Upper lobe of right lung (tissue), 1 donor: ENCODE data around the gene KIAA1210. TPM values are rescaled to one million over a fixed set of nuclear protein-coding genes. Genes with fewer than 3 reads are reported as not detected.

Source experiments
- ATAC-seq: fragments of 200-7000 bp; cut with Tn5 transposase; one replicate; pipeline ENCODE4 v1.9.1; 2020; ENCODE audit warnings: mild to moderate bottlenecking, moderate library complexity
- DNase-seq: peaks from one replicate; pipeline ENCODE4 v3.0.0-alpha.2; 2020
- H3K27ac ChIP-seq: fragments of 200-600 bp; one replicate; pipeline ENCODE4 v1.8.0; 2022
- H3K27me3 ChIP-seq: fragments of 200-600 bp; one replicate; pipeline ENCODE4 v1.8.0; 2022; ENCODE audit warnings: mild to moderate bottlenecking
- H3K36me3 ChIP-seq: fragments of 200-600 bp; one replicate; pipeline ENCODE4 v1.8.0; 2022
- H3K4me1 ChIP-seq: fragments of 200-600 bp; one replicate; pipeline ENCODE4 v1.8.0; 2022
- H3K4me3 ChIP-seq: fragments of 200-600 bp; one replicate; pipeline ENCODE4 v1.8.0; 2022; ENCODE audit warnings: mild to moderate bottlenecking
- H3K9me3 ChIP-seq: fragments of 200-600 bp; one replicate; pipeline ENCODE4 v1.8.0; 2022
- intact Hi-C: fragments of 100-400 bp; cut with DNase I; formaldehyde crosslinking; loops from one replicate; pipeline ENCODE4 v1.11.0; 2022
- long read RNA-seq: library from polyadenylated mRNA; unstranded; transcript quantifications from one replicate; pipeline ENCODE4 v2.0.0, GENCODE V29; 2021
- total RNA-seq: library from RNA; stranded (reverse); fragmentation: NEBNext Ultra II Directional; extraction: Animal tissue kit (Norgen Biotek cat#: 25700); gene quantifications from one replicate; pipeline ENCODE4 v1.2.1, GENCODE V29; 2021
- TF ChIP-seq, protein P1 (sequence below): fragments of 200-600 bp; IDR thresholded peaks from one replicate; pipeline ENCODE4 v1.8.0; 2022; ENCODE audit warnings: antibody characterized with exemption
- donor health status: DM: no; HTN: yes; CAD: no; lungs with severe emphysema.

Gene KIAA1210
- not detected for total RNA-seq
- long read RNA-seq, result 0 reads

DNA sequence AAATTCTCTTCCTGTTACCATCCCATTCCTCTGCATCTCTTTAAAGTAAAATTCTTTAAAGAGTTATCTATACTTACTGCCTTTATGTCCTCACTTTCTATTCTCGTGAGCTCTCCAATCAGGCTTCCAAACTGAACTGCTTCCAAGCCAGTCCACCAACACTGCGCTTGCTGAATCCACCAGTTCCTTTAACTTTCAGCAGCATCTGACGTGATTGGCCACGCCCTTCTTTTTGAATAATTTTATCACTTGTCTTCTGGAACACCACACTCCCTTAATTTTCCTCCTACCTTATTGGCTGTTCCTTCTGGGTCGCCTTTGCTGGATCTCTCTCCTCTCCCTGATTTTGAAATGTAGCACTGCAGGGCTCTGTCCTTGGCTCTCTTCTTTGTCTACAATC is at the start of gene KIAA1210:
Gene KIAA1210, minus strand, starts transcription at position 163 of the 400 bp plus-strand sequence. CDS start 4,170 bp downstream, outside the sequence.
- no peaks in the 10 kb centered on the region for H3K27me3 ChIP-seq
- no peaks in the 10 kb centered on the region for H3K36me3 ChIP-seq
- no peaks in the 10 kb centered on the region for H3K4me1 ChIP-seq
- ATAC-seq (no peak), DNase-seq (no peak)
- intact Hi-C loops, result no loop called here
- TF ChIP-seq, protein P1, sequence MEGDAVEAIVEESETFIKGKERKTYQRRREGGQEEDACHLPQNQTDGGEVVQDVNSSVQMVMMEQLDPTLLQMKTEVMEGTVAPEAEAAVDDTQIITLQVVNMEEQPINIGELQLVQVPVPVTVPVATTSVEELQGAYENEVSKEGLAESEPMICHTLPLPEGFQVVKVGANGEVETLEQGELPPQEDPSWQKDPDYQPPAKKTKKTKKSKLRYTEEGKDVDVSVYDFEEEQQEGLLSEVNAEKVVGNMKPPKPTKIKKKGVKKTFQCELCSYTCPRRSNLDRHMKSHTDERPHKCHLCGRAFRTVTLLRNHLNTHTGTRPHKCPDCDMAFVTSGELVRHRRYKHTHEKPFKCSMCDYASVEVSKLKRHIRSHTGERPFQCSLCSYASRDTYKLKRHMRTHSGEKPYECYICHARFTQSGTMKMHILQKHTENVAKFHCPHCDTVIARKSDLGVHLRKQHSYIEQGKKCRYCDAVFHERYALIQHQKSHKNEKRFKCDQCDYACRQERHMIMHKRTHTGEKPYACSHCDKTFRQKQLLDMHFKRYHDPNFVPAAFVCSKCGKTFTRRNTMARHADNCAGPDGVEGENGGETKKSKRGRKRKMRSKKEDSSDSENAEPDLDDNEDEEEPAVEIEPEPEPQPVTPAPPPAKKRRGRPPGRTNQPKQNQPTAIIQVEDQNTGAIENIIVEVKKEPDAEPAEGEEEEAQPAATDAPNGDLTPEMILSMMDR, result no peak
- no peak within 1 kb of the TSS for H3K27ac ChIP-seq
- no peak within 1 kb of the TSS for H3K4me3 ChIP-seq
- H3K9me3 ChIP-seq, result no peaks in the 10 kb centered on the region

DNA sequence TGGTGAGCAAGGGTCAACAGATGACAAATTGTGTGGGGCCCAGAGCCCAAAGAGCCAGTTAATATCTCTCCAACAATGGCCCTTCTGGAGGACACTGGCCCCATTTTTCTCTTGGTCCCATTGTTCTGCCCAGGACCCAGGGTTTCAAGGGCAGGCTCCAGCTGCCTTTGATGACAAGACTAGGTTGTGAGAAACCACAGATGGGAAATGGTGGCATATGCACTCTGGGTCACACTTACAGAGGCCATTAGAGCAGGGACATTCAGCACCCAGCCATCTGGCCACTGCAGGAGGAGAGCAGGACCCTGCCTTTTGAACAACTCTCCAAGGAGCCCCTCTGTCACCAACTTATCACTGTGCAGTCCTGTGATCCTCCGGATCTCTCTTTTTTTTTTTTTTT is 49.7 kb upstream of the KIAA1210 start:
- no peak overlapping the region for H3K4me3 ChIP-seq
- ATAC-seq (no peak), DNase-seq (no peak)
- intact Hi-C loops, result no loop called here
- no peaks in the 10 kb centered on the region for H3K9me3 ChIP-seq
- no peaks in the 10 kb centered on the region for H3K27me3 ChIP-seq
- no peaks in the 10 kb centered on the region for H3K4me1 ChIP-seq
- H3K36me3 ChIP-seq, result no peaks in the 10 kb centered on the region
- no peak overlapping the region for H3K27ac ChIP-seq
- TF ChIP-seq, protein P1, result no peak

DNA sequence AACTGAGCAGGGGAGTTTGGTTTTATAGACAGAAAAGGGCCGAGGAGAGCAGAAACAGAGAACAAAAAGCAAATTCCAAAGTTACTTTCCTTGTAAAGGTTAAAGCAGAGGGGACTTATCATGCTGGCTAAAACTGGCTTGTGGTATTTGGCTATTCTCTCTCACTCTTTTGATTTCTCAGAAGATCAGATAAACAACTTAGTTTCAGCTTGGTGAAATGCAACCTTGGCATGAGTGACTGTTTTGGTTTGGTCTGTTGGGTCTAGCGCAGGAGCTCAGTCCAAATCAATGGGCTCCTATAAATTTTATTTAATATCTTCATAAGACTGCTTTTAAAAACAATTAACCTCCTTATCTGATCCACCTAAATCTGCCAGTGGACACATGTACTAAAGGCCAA is 47.3 kb upstream of the KIAA1210 start:
- no peaks in the 10 kb centered on the region for H3K36me3 ChIP-seq
- no peak overlapping the region for H3K4me3 ChIP-seq
- no peaks in the 10 kb centered on the region for H3K4me1 ChIP-seq
- no peaks in the 10 kb centered on the region for H3K27me3 ChIP-seq
- TF ChIP-seq, protein P1, result no peak
- DNase-seq (no peak), ATAC-seq (no peak)
- intact Hi-C loops, result no loop called here
- no peaks in the 10 kb centered on the region for H3K9me3 ChIP-seq
- H3K27ac ChIP-seq, result no peak overlapping the region

DNA sequence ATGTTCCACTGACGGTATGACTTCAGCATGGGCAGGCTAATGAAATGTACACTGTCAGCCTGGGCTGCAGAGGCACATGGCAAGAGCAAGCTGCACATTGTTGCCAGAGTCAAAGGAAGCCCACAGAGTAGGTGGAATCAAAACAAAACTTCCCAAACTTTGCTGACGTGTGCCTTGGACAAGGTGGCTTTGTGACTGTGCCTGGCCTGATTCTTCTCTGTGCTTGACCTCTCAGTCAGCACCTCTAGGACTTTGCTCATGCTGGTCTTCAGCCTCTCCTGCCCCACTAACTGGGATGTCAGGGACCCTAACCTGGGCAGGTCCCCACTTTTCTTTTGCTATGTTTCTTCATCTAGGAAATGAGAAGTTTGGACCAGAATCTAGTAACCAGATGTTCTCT is 40.5 kb upstream of the KIAA1210 start:
- TF ChIP-seq, protein P1, result no peak
- Histone ChIP-seq H3K36me3 (no peaks in the 10 kb centered on the region), H3K4me1 (no peaks in the 10 kb centered on the region), H3K4me3 (no peak overlapping the region), H3K9me3 (no peaks in the 10 kb centered on the region), H3K27me3 (no peaks in the 10 kb centered on the region), H3K27ac (no peak overlapping the region)
- DNase-seq (no peak), ATAC-seq (no peak)
- intact Hi-C loops, result no loop called here

DNA sequence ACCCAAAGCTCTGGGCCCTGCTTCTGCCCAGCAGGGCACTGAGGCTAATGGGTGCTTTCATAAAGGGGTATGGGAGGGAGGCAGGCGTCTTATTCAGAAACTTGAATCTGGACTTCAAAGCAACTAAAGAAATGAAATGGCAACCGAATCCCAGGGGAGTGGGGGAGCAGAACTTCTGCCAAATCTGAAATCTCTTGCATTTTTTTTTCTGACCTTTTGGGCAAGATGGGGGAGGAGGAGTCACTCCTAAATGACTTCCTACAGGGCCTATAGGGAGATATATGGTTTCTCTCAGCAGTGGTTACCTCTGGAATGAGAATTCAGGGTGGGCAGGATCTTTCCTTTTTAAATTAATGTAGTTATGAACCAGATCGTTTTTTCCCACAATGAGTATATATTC is 30.6 kb upstream of the KIAA1210 start:
- H3K4me1 ChIP-seq, result no peaks in the 10 kb centered on the region
- TF ChIP-seq, protein P1, result no peak
- H3K9me3 ChIP-seq, result no peaks in the 10 kb centered on the region
- H3K27ac ChIP-seq, result no peak overlapping the region
- intact Hi-C loops, result no loop called here
- H3K4me3 ChIP-seq, result no peak overlapping the region
- DNase-seq (no peak), ATAC-seq (no peak)
- no peaks in the 10 kb centered on the region for H3K36me3 ChIP-seq
- no peaks in the 10 kb centered on the region for H3K27me3 ChIP-seq

DNA sequence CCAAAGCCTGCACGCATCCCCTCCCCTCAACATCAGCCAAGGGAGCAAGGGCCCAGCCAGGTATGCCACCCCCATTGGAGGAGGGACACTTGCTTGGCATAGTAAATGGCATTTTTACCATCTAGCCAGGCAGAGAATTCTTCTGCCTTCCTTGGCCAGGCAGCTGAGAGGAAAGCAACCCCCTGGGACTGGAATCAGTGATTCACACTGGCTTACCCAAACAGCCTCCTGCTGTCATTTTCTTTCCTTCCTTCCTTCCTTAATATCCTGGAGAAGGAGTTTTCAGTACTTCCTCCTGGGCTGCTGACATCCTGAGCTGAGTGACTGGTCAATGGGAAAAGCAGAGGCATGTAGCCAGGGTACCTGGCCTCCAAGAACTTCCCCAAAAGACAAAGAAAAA is 28.6 kb upstream of the KIAA1210 start:
- Histone ChIP-seq H3K27ac (no peak overlapping the region), H3K4me3 (no peak overlapping the region), H3K4me1 (no peaks in the 10 kb centered on the region), H3K27me3 (no peaks in the 10 kb centered on the region), H3K36me3 (no peaks in the 10 kb centered on the region), H3K9me3 (no peaks in the 10 kb centered on the region)
- TF ChIP-seq, protein P1, result no peak
- DNase-seq (no peak), ATAC-seq (no peak)
- intact Hi-C loops, result no loop called here
